Neural cell (in vitro differentiated cells): ENCODE data around the gene IAH1. TPM values are rescaled to one million over a fixed set of nuclear protein-coding genes. Genes with fewer than 3 reads are reported as not detected.

ENCODE experiments used
- H2AFZ ChIP-seq: fragments of 200-600, 300-800 bp; sonication (generic), shearing (Covaris generic); 2 replicates; pipeline ENCODE4 v1.6.0; 2014; ENCODE audit warnings: low read depth, mild to moderate bottlenecking, antibody characterized with exemption, low read length, moderate library complexity
- H3F3A ChIP-seq: fragments of 200-600 bp; shearing (Covaris generic); 2 replicates; pipeline ENCODE4 v1.6.1; 2016; ENCODE audit warnings: mild to moderate bottlenecking, moderate library complexity, mixed read lengths, antibody characterized with exemption, low read length; ENCODE audit not compliant: insufficient read depth, poor library complexity, severe bottlenecking
- H3K27ac ChIP-seq: fragments of 200-600, 300-800 bp; sonication (generic), shearing (Covaris generic); 2 replicates; pipeline ENCODE4 v1.5.1; 2014; ENCODE audit warnings: mild to moderate bottlenecking, low read length, moderate library complexity
- H3K27me3 ChIP-seq: fragments of 300-800, 200-600 bp; sonication (generic), shearing (Covaris generic); 2 replicates; pipeline ENCODE4 v1.6.0; 2014; ENCODE audit warnings: mild to moderate bottlenecking, low read depth, low read length, moderate library complexity; ENCODE audit not compliant: insufficient read depth
- H3K36me3 ChIP-seq: fragments of 300-800, 200-600 bp; sonication (generic), shearing (Covaris generic); 2 replicates; pipeline ENCODE4 v1.5.1; 2014; ENCODE audit warnings: mild to moderate bottlenecking, antibody characterized with exemption, low read length, moderate library complexity; ENCODE audit not compliant: insufficient read depth
- H3K4me2 ChIP-seq: fragments of 300-800, 200-600 bp; sonication (generic), shearing (Covaris generic); 2 replicates; pipeline ENCODE4 v1.6.0; 2014; ENCODE audit warnings: mild to moderate bottlenecking, low read length
- H3K4me3 ChIP-seq: fragments of 300-800, 200-600 bp; sonication (generic), shearing (Covaris generic); 2 replicates; pipeline ENCODE4 v1.5.1; 2014; ENCODE audit warnings: mild to moderate bottlenecking, low read length, moderate library complexity
- H3K79me2 ChIP-seq: fragments of 200-600 bp; shearing (Covaris generic); replicated peaks from 2 replicates; pipeline ENCODE4 v1.6.0; 2014; ENCODE audit warnings: mild to moderate bottlenecking, low read length, moderate library complexity; ENCODE audit not compliant: insufficient read depth
- H3K9ac ChIP-seq: fragments of 300-800, 200-600 bp; sonication (generic), shearing (Covaris generic); 2 replicates; pipeline ENCODE4 v1.6.1; 2016; ENCODE audit warnings: mild to moderate bottlenecking, low read length, mixed read lengths
- H3K9me2 ChIP-seq: fragments of 200-600 bp; shearing (Covaris generic); 2 replicates; pipeline ENCODE4 v1.6.1; 2016; ENCODE audit warnings: mild to moderate bottlenecking, low read length, mixed read lengths; ENCODE audit not compliant: insufficient read depth
- H3K9me3 ChIP-seq: fragments of 200-600, 300-800 bp; sonication (generic), shearing (Covaris generic); 2 replicates; pipeline ENCODE4 v1.6.1; 2016; ENCODE audit warnings: mild to moderate bottlenecking, mixed run types, low read length, moderate library complexity, mixed read lengths
- H4K20me1 ChIP-seq: fragments of 200-600 bp; shearing (Covaris generic); 2 replicates; pipeline ENCODE4 v1.6.1; 2016; ENCODE audit warnings: mild to moderate bottlenecking, mixed run types; ENCODE audit not compliant: insufficient read depth
- EP300 ChIP-seq: fragments of 450-650 bp; conservative IDR thresholded peaks from 2 replicates; pipeline ENCODE4 v1.6.1; 2014; ENCODE audit warnings: antibody characterized with exemption, mild to moderate bottlenecking, moderate library complexity; ENCODE audit not compliant: poor library complexity, severe bottlenecking
- EZH2 ChIP-seq: fragments of 200-600, 300-800 bp; shearing (Covaris generic), sonication (generic); IDR thresholded peaks from 2 replicates; pipeline ENCODE4 v1.6.1; 2014; ENCODE audit warnings: antibody characterized with exemption, low read length, borderline replicate concordance, mild to moderate bottlenecking; ENCODE audit not compliant: insufficient read depth, poor library complexity, severe bottlenecking
- MXI1 ChIP-seq: fragments of 450-650 bp; conservative IDR thresholded peaks from 2 replicates; pipeline ENCODE4 v1.6.1; 2014; ENCODE audit warnings: antibody characterized with exemption, mild to moderate bottlenecking; ENCODE audit not compliant: poor library complexity, severe bottlenecking
- POLR2AphosphoS5 ChIP-seq: IDR thresholded peaks from 2 replicates; pipeline ENCODE4 v1.6.1; 2012
- RAD21 ChIP-seq: fragments of 450-650 bp; conservative IDR thresholded peaks from 2 replicates; pipeline ENCODE4 v1.6.1; 2014; ENCODE audit warnings: antibody characterized with exemption, mild to moderate bottlenecking, moderate library complexity
- SMC3 ChIP-seq: fragments of 450-650 bp; conservative IDR thresholded peaks from 2 replicates; pipeline ENCODE4 v1.6.1; 2014; ENCODE audit warnings: antibody characterized with exemption, mild to moderate bottlenecking, moderate library complexity; ENCODE audit not compliant: poor library complexity
- TAF1 ChIP-seq: IDR thresholded peaks from 2 replicates; pipeline ENCODE4 v1.6.1; 2012; ENCODE audit warnings: low read depth
- polyA plus RNA-seq: library from polyadenylated mRNA; depleted of rRNA; stranded (reverse); fragments of >200 nt; gene quantifications from 2 replicates; pipeline ENCODE4 v1.2.3, GENCODE V29; 2014
- TF ChIP-seq, protein P1 (sequence below): fragments of 450-650 bp; IDR thresholded peaks from 2 replicates; pipeline ENCODE4 v1.5.1; 2014; ENCODE audit warnings: antibody characterized with exemption, mild to moderate bottlenecking, moderate library complexity; ENCODE audit not compliant: poor library complexity, severe bottlenecking
- TF ChIP-seq, protein P2 (sequence below): IDR thresholded peaks from 2 replicates; pipeline ENCODE4 v1.6.1; 2012; ENCODE audit warnings: borderline replicate concordance

Gene IAH1
- polyA plus RNA-seq, 1 donor from 2014 or later = 33.0 TPM

GRCh38 chr2:9532421-9532820 lies 58.1 kb downstream of the IAH1 start:
- Histone ChIP-seq H3K9me3 (no peaks in the 10 kb centered on the region), H3K4me3 (no peak overlapping the region), H3K27ac (no peak overlapping the region), H4K20me1 (no peaks in the 10 kb centered on the region), H3K9ac (no peak overlapping the region), H3K27me3 (no peaks in the 10 kb centered on the region), H3K79me2 (no peaks in the 10 kb centered on the region), H3K36me3 (no peaks in the 10 kb centered on the region), H2AFZ (no peak overlapping the region), H3K4me2 (no peak overlapping the region), H3F3A (no peaks in the 10 kb centered on the region), H3K9me2 (no peaks in the 10 kb centered on the region)
- TF ChIP-seq SMC3 (no peak), EP300 (no peak), MXI1 (no peak), EZH2 (no peak), POLR2AphosphoS5 (no peak), TAF1 (no peak), RAD21 (no peak)
- TF ChIP-seq, protein P1, sequence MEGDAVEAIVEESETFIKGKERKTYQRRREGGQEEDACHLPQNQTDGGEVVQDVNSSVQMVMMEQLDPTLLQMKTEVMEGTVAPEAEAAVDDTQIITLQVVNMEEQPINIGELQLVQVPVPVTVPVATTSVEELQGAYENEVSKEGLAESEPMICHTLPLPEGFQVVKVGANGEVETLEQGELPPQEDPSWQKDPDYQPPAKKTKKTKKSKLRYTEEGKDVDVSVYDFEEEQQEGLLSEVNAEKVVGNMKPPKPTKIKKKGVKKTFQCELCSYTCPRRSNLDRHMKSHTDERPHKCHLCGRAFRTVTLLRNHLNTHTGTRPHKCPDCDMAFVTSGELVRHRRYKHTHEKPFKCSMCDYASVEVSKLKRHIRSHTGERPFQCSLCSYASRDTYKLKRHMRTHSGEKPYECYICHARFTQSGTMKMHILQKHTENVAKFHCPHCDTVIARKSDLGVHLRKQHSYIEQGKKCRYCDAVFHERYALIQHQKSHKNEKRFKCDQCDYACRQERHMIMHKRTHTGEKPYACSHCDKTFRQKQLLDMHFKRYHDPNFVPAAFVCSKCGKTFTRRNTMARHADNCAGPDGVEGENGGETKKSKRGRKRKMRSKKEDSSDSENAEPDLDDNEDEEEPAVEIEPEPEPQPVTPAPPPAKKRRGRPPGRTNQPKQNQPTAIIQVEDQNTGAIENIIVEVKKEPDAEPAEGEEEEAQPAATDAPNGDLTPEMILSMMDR = no peak
- TF ChIP-seq, protein P2, sequence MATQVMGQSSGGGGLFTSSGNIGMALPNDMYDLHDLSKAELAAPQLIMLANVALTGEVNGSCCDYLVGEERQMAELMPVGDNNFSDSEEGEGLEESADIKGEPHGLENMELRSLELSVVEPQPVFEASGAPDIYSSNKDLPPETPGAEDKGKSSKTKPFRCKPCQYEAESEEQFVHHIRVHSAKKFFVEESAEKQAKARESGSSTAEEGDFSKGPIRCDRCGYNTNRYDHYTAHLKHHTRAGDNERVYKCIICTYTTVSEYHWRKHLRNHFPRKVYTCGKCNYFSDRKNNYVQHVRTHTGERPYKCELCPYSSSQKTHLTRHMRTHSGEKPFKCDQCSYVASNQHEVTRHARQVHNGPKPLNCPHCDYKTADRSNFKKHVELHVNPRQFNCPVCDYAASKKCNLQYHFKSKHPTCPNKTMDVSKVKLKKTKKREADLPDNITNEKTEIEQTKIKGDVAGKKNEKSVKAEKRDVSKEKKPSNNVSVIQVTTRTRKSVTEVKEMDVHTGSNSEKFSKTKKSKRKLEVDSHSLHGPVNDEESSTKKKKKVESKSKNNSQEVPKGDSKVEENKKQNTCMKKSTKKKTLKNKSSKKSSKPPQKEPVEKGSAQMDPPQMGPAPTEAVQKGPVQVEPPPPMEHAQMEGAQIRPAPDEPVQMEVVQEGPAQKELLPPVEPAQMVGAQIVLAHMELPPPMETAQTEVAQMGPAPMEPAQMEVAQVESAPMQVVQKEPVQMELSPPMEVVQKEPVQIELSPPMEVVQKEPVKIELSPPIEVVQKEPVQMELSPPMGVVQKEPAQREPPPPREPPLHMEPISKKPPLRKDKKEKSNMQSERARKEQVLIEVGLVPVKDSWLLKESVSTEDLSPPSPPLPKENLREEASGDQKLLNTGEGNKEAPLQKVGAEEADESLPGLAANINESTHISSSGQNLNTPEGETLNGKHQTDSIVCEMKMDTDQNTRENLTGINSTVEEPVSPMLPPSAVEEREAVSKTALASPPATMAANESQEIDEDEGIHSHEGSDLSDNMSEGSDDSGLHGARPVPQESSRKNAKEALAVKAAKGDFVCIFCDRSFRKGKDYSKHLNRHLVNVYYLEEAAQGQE = no peak

DNA sequence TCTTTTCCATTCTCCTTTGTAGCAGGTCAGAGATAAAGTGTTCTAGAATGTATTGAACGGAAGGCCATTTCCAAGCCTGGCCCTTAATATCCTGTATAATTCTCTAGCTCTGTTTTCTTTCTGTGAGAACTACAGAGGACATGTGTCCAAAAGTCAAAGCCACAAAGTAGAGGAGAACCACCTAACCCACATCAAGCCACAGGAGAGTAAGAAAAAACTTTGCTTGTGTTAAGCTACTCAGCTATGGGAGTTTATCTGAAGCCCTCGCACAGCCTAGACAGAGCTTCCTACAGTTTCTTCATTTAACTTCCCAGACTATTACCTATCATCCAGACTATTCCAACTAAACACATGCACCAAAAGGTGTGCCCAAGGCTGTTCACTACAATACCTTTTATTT lies 59.3 kb downstream of the IAH1 start:
- no peak overlapping the region for H3K4me2 ChIP-seq
- TF ChIP-seq RAD21 (no peak), EP300 (no peak), POLR2AphosphoS5 (no peak), TAF1 (no peak), EZH2 (no peak), MXI1 (no peak), SMC3 (no peak)
- TF ChIP-seq, protein P2 = no peak
- TF ChIP-seq, protein P1 = no peak
- no peak overlapping the region for H2AFZ ChIP-seq
- H3K79me2 ChIP-seq = no peaks in the 10 kb centered on the region
- no peaks in the 10 kb centered on the region for H3K9me3 ChIP-seq
- no peak overlapping the region for H3K4me3 ChIP-seq
- H3K9ac ChIP-seq = no peak overlapping the region
- H3F3A ChIP-seq = no peaks in the 10 kb centered on the region
- H3K27me3 ChIP-seq = no peaks in the 10 kb centered on the region
- no peak overlapping the region for H3K27ac ChIP-seq
- no peaks in the 10 kb centered on the region for H4K20me1 ChIP-seq
- no peaks in the 10 kb centered on the region for H3K36me3 ChIP-seq
- no peaks in the 10 kb centered on the region for H3K9me2 ChIP-seq
